8988T (cell line): ENCODE results near the gene SKIC3.

Experiments used
- DNase-seq: peaks from one replicate; pipeline ENCODE4 v3.0.0; 2011

The SKIC3 gene

GRCh38 chr5:95530416-95530815 is 24.4 kb downstream of the SKIC3 start:
- DNase-seq = no peak

GRCh38 chr5:95528565-95528964 is 26.2 kb downstream of the SKIC3 start:
- no peak for DNase-seq

- no peak for DNase-seq
Measured at GRCh38 chr5:95526871-95527270, 27.9 kb downstream of the SKIC3 start.

DNA sequence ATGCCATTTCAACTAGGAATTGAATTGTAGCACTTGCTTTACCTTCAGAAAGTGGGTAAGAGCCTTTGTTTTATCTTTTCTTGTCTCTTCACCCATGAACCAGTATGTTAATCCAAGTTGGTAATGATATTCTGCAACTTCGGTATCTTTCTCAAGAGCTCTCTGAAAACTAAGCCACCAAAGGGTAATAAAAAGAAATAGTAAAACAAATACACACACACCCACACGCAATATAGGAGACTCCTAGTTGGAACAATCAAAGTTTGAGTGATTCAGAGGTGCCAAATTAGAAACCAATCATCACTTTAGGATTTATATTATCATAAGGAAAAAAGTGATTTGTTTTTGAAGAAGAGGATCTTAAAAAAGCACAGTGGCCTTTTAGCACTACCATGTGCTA is 30.4 kb downstream of the SKIC3 start:
- DNase-seq = no peak

GRCh38 chr5:95520206-95520605 is 34.6 kb downstream of the SKIC3 start:
- no peak for DNase-seq

DNA sequence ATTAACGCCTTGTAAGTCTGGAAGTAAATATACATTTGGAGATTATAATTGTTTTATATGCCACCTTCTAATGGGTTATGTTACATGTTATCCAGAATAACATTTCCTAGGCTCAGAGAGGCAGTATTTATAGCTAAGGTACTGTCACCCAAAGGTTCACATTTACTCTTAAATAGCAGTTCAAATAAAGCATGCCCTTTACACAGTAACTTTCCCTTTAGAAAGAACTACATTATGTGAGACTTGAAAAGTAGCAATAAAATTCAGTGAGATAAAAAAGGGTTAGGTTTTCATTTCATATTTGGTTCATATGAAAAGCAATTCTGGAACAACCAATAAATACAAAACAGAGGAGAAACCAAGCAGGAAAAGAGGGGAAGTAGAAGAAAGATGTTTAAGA is 35.1 kb downstream of the SKIC3 start:
- DNase-seq = no peak

- no peak for DNase-seq
Measured at GRCh38 chr5:95519151-95519550, 35.6 kb downstream of the SKIC3 start.

GRCh38 chr5:95518417-95518816 is 36.4 kb downstream of the SKIC3 start:
- no peak for DNase-seq

DNA sequence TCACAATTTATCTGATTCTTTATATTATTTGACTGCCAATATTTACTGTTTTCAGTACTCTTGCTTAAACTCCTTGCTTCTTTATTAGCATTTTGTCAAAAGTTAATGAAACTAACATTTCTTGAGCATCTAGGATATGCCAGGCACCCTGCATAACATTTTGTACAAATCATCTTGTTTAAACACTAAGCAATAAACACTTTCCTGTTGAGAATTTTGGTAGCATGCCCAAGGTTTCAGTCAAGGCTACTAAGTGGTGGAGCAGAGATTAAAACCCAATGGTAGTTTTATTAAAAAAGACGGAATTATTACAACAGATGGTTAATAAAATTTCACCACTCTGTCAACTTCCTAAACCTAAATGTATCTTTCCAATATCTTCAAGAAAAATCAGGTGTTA is 43.2 kb downstream of the SKIC3 start:
- DNase-seq = no peak

- DNase-seq = no peak
Measured at GRCh38 chr5:95508550-95508949, 46.2 kb downstream of the SKIC3 start.
